ENCODE measurements around the gene C8G.

DNA sequence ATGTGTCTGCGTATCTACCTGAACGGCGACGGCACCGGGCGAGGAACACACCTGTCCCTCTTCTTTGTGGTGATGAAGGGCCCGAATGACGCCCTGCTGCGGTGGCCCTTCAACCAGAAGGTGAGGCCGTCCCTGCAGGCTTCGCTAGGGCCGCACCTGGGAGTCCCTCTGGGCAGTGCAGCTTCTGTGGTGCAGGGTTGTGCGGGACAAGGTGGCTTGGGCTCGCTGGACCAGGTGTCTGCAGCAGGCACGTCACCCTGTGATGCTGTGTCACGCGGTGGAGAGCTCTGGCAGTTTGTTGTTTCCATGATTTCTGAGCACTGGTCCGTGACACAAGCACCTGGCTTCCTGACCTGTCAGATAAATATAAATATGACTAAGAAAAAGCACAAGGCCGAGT, 21.2 kb upstream of the C8G start:
- TF ChIP-seq, protein P1, sequence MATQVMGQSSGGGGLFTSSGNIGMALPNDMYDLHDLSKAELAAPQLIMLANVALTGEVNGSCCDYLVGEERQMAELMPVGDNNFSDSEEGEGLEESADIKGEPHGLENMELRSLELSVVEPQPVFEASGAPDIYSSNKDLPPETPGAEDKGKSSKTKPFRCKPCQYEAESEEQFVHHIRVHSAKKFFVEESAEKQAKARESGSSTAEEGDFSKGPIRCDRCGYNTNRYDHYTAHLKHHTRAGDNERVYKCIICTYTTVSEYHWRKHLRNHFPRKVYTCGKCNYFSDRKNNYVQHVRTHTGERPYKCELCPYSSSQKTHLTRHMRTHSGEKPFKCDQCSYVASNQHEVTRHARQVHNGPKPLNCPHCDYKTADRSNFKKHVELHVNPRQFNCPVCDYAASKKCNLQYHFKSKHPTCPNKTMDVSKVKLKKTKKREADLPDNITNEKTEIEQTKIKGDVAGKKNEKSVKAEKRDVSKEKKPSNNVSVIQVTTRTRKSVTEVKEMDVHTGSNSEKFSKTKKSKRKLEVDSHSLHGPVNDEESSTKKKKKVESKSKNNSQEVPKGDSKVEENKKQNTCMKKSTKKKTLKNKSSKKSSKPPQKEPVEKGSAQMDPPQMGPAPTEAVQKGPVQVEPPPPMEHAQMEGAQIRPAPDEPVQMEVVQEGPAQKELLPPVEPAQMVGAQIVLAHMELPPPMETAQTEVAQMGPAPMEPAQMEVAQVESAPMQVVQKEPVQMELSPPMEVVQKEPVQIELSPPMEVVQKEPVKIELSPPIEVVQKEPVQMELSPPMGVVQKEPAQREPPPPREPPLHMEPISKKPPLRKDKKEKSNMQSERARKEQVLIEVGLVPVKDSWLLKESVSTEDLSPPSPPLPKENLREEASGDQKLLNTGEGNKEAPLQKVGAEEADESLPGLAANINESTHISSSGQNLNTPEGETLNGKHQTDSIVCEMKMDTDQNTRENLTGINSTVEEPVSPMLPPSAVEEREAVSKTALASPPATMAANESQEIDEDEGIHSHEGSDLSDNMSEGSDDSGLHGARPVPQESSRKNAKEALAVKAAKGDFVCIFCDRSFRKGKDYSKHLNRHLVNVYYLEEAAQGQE (IDR thresholded peaks at IDR 0.05; ENCODE audit: insufficient read depth in 1 of 2, low read depth in 2 of 2, low read length in 1 of 2), result no peak
- TF ChIP-seq CTCF (IDR thresholded peaks at IDR 0.05), result no peak
- no peak for TF ChIP-seq POLR2AphosphoS5 (IDR thresholded peaks at IDR 0.05; ENCODE audit: low read depth, low read length)
- no peak for TF ChIP-seq TCF7L2 (IDR thresholded peaks at IDR 0.05; ENCODE audit: low read depth, low read length)
- TF ChIP-seq SIN3A (IDR thresholded peaks at IDR 0.05; ENCODE audit: borderline replicate concordance, insufficient read depth, low read depth, low read length), result no peak
